B cell (primary cell): Measurements from ENCODE around the gene NUDT16L1. TPM values are rescaled to one million over a fixed set of nuclear protein-coding genes. Genes with fewer than 3 reads are reported as not detected.

Source experiments
- ATAC-seq: fragments of 200-7000 bp; cut with Tn5 transposase; one replicate; pipeline ENCODE4 v1.10.0; 2021; ENCODE audit warnings: low read depth, mild to moderate bottlenecking, moderate number of reproducible peaks, moderate library complexity
- CTCF ChIA-PET: fragments of 350-600 bp; sonication (Branson Sonifier 250); formaldehyde crosslinking; loops from one replicate; lab custom pipeline; 2021; ENCODE audit warnings: antibody characterized with exemption, inconsistent platforms; lab: Charles Lee
- POLR2A ChIA-PET: fragments of 350-600 bp; sonication (Branson Sonifier 250); formaldehyde crosslinking; loops from one replicate; lab custom pipeline; 2021; ENCODE audit warnings: antibody characterized with exemption; lab: Charles Lee
- DNase-seq: peaks from one replicate; pipeline ENCODE4 v3.0.0; 2013
- H2AFZ ChIP-seq: 2 replicates; pipeline ENCODE4 v1.6.1; 2012; ENCODE audit warnings: mild to moderate bottlenecking, low read depth, low read length; ENCODE audit not compliant: insufficient read depth, poor library complexity, severe bottlenecking
- H3K27ac ChIP-seq, 2 donors: 1 replicate in 1 of 2; 2 replicates in 1 of 2; pipeline ENCODE4 v1.5.1; 2012 to 2013; ENCODE audit warnings: low read length in 2 of 2, mild to moderate bottlenecking in 2 of 2, moderate library complexity in 1 of 2
- H3K27me3 ChIP-seq, 4 experiments: fragments of 200-600 bp in 1 of 4; sonication (generic) in 1 of 4; replicated peaks in 1 of 4; 1 replicate in 2 of 4; 2 replicates in 2 of 4; pipeline versions ENCODE4 v1.6.1 to v1.7.0; 2013 to 2016; ENCODE audit warnings: low read length in 3 of 4, mild to moderate bottlenecking in 2 of 4, mixed read lengths in 1 of 4, moderate library complexity in 1 of 4; ENCODE audit not compliant: insufficient read depth in 4 of 4, control insufficient read depth in 3 of 4; ENCODE audit errors: control extremely low read depth in 1 of 4
- H3K36me3 ChIP-seq, 2 experiments: replicated peaks in 1 of 2; 1 replicate in 1 of 2; 2 replicates in 1 of 2; pipeline versions ENCODE4 v1.6.1 to v1.7.1; 2013; ENCODE audit warnings: low read length in 1 of 2; ENCODE audit not compliant: insufficient read depth in 2 of 2, control insufficient read depth in 1 of 2; ENCODE audit errors: control extremely low read depth in 1 of 2, extremely low read depth in 1 of 2
- H3K4me1 ChIP-seq, 2 donors: fragments of 200-600 bp in 1 of 2; sonication (generic) in 1 of 2; 1 replicate in 1 of 2; 2 replicates in 1 of 2; pipeline versions ENCODE4 v1.5.1 to v1.6.1; 2013 to 2017; ENCODE audit warnings: low read length in 2 of 2; ENCODE audit not compliant: control insufficient read depth in 2 of 2, insufficient read depth in 2 of 2
- H3K4me2 ChIP-seq: replicated peaks from 2 replicates; pipeline ENCODE3; 2012; ENCODE audit warnings: mild to moderate bottlenecking, low read depth, low read length; ENCODE audit not compliant: poor library complexity, severe bottlenecking
- H3K4me3 ChIP-seq, 5 experiments: fragments of 200-600 bp in 1 of 5; sonication (generic) in 1 of 5; 1 replicate in 3 of 5; 2 replicates in 2 of 5; pipeline versions ENCODE4 v1.5.1 to v1.7.0; 2011 to 2016; ENCODE audit warnings: low read length in 4 of 5, mild to moderate bottlenecking in 4 of 5, low read depth in 2 of 5, control low read depth in 1 of 5, moderate library complexity in 1 of 5; ENCODE audit not compliant: insufficient read depth in 1 of 5; ENCODE audit errors: control extremely low read depth in 1 of 5, extremely low read depth in 1 of 5
- H3K79me2 ChIP-seq: fragments of 200-600 bp; sonication (generic); one replicate; pipeline ENCODE4 v1.6.0; 2016; ENCODE audit warnings: low read length; ENCODE audit not compliant: control insufficient read depth, insufficient read depth
- H3K9ac ChIP-seq: fragments of 200-600 bp; sonication (generic); 2 replicates; pipeline ENCODE4 v1.6.1; 2017; ENCODE audit warnings: mild to moderate bottlenecking, low read length, moderate library complexity
- H3K9me3 ChIP-seq, 3 donors: one replicate each; pipeline versions ENCODE4 v1.6.1 to v1.7.1; 2013; ENCODE audit warnings: low read length in 2 of 3; ENCODE audit not compliant: control insufficient read depth in 2 of 3, insufficient read depth in 1 of 3; ENCODE audit errors: control extremely low read depth in 1 of 3
- H4K20me1 ChIP-seq: 2 replicates; pipeline ENCODE4 v1.6.0; 2012; ENCODE audit warnings: mild to moderate bottlenecking, low read length; ENCODE audit not compliant: insufficient read depth, control insufficient read depth, poor library complexity, severe bottlenecking
- H3K27ac Mint-ChIP-seq: one replicate; pipeline ENCODE4 v1.8.0; 2021; ENCODE audit warnings: mixed read lengths
- H3K27me3 Mint-ChIP-seq: one replicate; pipeline ENCODE4 v1.8.0; 2021; ENCODE audit warnings: mixed read lengths
- H3K4me1 Mint-ChIP-seq: one replicate; pipeline ENCODE4 v1.8.0; 2021; ENCODE audit warnings: mixed read lengths
- H3K4me3 Mint-ChIP-seq: one replicate; pipeline ENCODE4 v1.8.0; 2021; ENCODE audit warnings: mixed read lengths
- H3K9me3 Mint-ChIP-seq: one replicate; pipeline ENCODE4 v1.8.0; 2022; ENCODE audit warnings: mixed read lengths; ENCODE audit not compliant: insufficient read depth
- CTCF ChIP-seq: fragments of 200-600 bp; IDR thresholded peaks from one replicate; pipeline ENCODE4 v1.8.0; 2022; ENCODE audit warnings: antibody characterized with exemption, mild to moderate bottlenecking
- EZH2 ChIP-seq: IDR thresholded peaks from 2 replicates; pipeline ENCODE4 v1.6.1; 2012; ENCODE audit warnings: borderline replicate concordance, low read depth, mild to moderate bottlenecking, moderate library complexity, low read length; ENCODE audit not compliant: insufficient read depth, poor library complexity, severe bottlenecking
- WGBS: methylation state at CpG from one replicate; pipeline ENCODE4 v1.1.5; 2013; ENCODE audit warnings: missing lambda C conversion rate; ENCODE audit not compliant: insufficient coverage; 5-methylcytosine and 5-hydroxymethylcytosine counted together
- intact Hi-C: fragments of 100-400 bp; cut with micrococcal nuclease; formaldehyde crosslinking; loops from one replicate; pipeline ENCODE4 v1.10.0; 2022
- polyA plus RNA-seq: library from polyadenylated mRNA; depleted of rRNA; stranded (reverse); fragments of >200 nt; gene quantifications from 2 replicates; pipeline ENCODE4 v1.2.3, GENCODE V29; 2012
- total RNA-seq, 2 donors: library from RNA; stranded (reverse); fragments of 120-200 nt in 1 of 2; gene quantifications; 1 replicate in 1 of 2; 2 replicates in 1 of 2; pipeline versions ENCODE4 v1.2.3 to v1.2.4, GENCODE V29; 2013 to 2022

The NUDT16L1 gene
- total and polyA plus RNA-seq, 2 donors (not counting 1 experiment from before 2014, with no cell fraction given), result 38.5 to 59.2 TPM

- Histone ChIP-seq H3K4me1 (no peaks in the 10 kb centered on the region), H3K9ac (no peak overlapping the region), H2AFZ (no peak overlapping the region), H3K4me2 (no peak overlapping the region), H4K20me1 (peaks cover 2% of the 10 kb centered on the region), H3K36me3 (peaks cover 0 to 41% of the 10 kb centered on the region in 2 experiments), H3K79me2 (no peaks in the 10 kb centered on the region), H3K27ac (no peak overlapping the region), H3K4me3 (no peak overlapping the region), H3K9me3 (no peaks in the 10 kb centered on the region), H3K27me3 (no peaks in the 10 kb centered on the region)
- intact Hi-C loops, result no loop called here
- H3K27ac Mint-ChIP-seq, result no peak overlapping the region
- ATAC-seq, result no peak
- 95% methylated on average over 13 of the region's 17 CpGs for WGBS
- TF ChIP-seq CTCF, result peak; percentile 5
- no peak for TF ChIP-seq EZH2
- no peak overlapping the region for H3K4me3 Mint-ChIP-seq
- H3K4me1 Mint-ChIP-seq, result no peaks in the 10 kb centered on the region
- no peak for DNase-seq
- H3K9me3 Mint-ChIP-seq, result no peaks in the 10 kb centered on the region
- ChIA-PET POLR2A (no interaction called here), CTCF (no interaction called here)
- H3K27me3 Mint-ChIP-seq, result no peaks in the 10 kb centered on the region
These were observed 9.9 kb upstream of the NUDT16L1 start for GRCh38 chr16:4683255-4684057.

- Histone ChIP-seq H3K27me3 (no peaks in the 10 kb centered on the region), H3K4me3 (no peak overlapping the region), H2AFZ (no peak overlapping the region), H3K9ac (no peak overlapping the region), H3K4me2 (no peak overlapping the region), H3K79me2 (no peaks in the 10 kb centered on the region), H4K20me1 (no peaks in the 10 kb centered on the region), H3K36me3 (peaks cover 0 to 38% of the 10 kb centered on the region in 2 experiments), H3K4me1 (no peaks in the 10 kb centered on the region), H3K9me3 (no peaks in the 10 kb centered on the region), H3K27ac (no peak overlapping the region)
- H3K4me3 Mint-ChIP-seq, result no peak overlapping the region
- H3K27me3 Mint-ChIP-seq, result no peaks in the 10 kb centered on the region
- WGBS, result 97% methylated on average over 20 of the region's 23 CpGs
- H3K9me3 Mint-ChIP-seq, result no peaks in the 10 kb centered on the region
- no peak overlapping the region for H3K27ac Mint-ChIP-seq
- POLR2A ChIA-PET, result no interaction called here
- DNase-seq (no peak), ATAC-seq (no peak)
- CTCF ChIA-PET, result no interaction called here
- no peak for TF ChIP-seq CTCF
- no peak for TF ChIP-seq EZH2
- intact Hi-C loops, result no loop called here
- H3K4me1 Mint-ChIP-seq, result no peaks in the 10 kb centered on the region
These were observed 9.2 kb upstream of the NUDT16L1 start for GRCh38 chr16:4684058-4684715.
